ENCODE measurements around the gene PARPBP. TPM values are rescaled to one million over a fixed set of nuclear protein-coding genes. Genes with fewer than 3 reads are reported as not detected.

Gene PARPBP
- total and polyA plus RNA-seq, 2 donors (not counting 3 experiments of a cell fraction or from before 2014, with no cell fraction given), result 4.2 to 19.0 TPM

DNA sequence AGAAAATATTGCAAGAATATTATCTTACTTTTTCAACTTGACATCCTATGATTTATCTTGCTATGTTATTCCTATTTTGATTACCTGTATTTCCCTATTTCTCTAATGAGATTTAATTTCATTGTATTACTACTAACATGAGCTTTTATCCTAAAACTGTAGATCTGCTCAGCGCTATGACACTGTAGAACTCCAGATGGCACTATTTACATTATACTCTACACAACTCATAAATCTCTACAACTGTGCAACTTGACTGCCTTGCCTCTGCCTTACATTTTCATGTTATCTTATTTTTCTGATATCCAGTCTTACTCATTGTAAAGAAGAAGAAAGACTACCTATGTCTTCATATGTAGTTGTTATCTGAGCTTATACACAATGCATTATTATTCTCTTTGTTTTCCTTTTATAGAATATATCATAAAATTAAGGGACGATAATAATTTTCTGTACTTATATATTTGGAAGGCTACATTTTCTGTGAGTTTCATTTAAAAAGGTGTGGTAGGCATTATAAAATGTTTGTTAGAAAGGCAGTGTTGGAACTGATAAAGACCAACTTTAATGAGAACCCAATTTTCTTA, 24.2 kb upstream of the PARPBP start:
- POLR2A ChIA-PET, result no interaction called here

DNA sequence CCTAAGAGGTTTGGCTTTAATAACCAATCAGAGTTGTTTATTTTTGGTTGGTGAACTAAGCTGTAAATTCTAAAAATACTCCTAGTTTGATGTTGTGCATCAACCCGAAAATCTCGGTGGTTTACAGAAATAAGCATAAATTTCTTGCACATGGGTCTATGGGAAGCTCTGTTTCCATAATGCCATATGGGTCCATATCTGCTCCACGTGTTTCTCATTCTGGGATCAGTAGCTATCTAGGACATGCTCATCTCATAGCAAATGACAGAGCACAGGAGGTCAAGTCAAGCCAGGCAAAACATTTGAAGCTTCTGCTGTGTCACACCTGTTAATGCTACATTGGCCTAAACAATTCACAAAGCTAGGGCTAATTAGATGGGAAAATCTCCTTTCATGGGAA, 23.1 kb upstream of the PARPBP start:
- no peak overlapping the region for H3K4me2 ChIP-seq (ENCODE audit: insufficient read depth, low read length)
- H4K20me1 ChIP-seq (replicated peaks; ENCODE audit: control insufficient read depth, extremely low read depth, insufficient read depth, low read length), result no peaks in the 10 kb centered on the region
- H2AFZ ChIP-seq (ENCODE audit: low read depth, low read length), result no peak overlapping the region
- ChIA-PET CTCF (interaction anchor here (0.5 to 4.7 kb wide), 7 partner anchors 11 to 1451 kb away, joined by 4 to 100 read pairs (median 5); no protein-coding TSS in a partner anchor), POLR2A (no interaction called here)
- no peaks in the 10 kb centered on the region for H3K79me2 ChIP-seq (ENCODE audit: control insufficient read depth, insufficient read depth, low read length)
- H3K4me3 ChIP-seq (replicated peaks in 1 of 3; ENCODE audit: insufficient read depth in 1 of 3, low read depth in 1 of 3, low read length in 3 of 3), result no peak overlapping the region
- no peak for FAIRE-seq
- TF ChIP-seq FOS (IDR thresholded peaks at IDR 0.05; ENCODE audit: borderline replicate concordance, insufficient read depth, low read length) (no peak), POLR2AphosphoS5 (IDR thresholded peaks at IDR 0.05; ENCODE audit: insufficient read depth, low read depth, low read length) (no peak), JUN (IDR thresholded peaks at IDR 0.05; ENCODE audit: borderline replicate concordance, insufficient read depth, insufficient read length, low read depth) (no peak), POLR2A (IDR thresholded peaks at IDR 0.05; ENCODE audit: low read depth, low read length) (no peak)
- TF ChIP-seq, protein P1, sequence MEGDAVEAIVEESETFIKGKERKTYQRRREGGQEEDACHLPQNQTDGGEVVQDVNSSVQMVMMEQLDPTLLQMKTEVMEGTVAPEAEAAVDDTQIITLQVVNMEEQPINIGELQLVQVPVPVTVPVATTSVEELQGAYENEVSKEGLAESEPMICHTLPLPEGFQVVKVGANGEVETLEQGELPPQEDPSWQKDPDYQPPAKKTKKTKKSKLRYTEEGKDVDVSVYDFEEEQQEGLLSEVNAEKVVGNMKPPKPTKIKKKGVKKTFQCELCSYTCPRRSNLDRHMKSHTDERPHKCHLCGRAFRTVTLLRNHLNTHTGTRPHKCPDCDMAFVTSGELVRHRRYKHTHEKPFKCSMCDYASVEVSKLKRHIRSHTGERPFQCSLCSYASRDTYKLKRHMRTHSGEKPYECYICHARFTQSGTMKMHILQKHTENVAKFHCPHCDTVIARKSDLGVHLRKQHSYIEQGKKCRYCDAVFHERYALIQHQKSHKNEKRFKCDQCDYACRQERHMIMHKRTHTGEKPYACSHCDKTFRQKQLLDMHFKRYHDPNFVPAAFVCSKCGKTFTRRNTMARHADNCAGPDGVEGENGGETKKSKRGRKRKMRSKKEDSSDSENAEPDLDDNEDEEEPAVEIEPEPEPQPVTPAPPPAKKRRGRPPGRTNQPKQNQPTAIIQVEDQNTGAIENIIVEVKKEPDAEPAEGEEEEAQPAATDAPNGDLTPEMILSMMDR (IDR thresholded peaks at IDR 0.05; ENCODE audit: extremely low read depth in 1 of 2, insufficient read depth in 1 of 2, low read depth in 1 of 2, low read length in 2 of 2), result no peak
- TF ChIP-seq, protein P2, sequence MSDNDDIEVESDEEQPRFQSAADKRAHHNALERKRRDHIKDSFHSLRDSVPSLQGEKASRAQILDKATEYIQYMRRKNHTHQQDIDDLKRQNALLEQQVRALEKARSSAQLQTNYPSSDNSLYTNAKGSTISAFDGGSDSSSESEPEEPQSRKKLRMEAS (IDR thresholded peaks at IDR 0.05; ENCODE audit: insufficient read depth, insufficient read length), result no peak
- H3K27me3 ChIP-seq (ENCODE audit: control insufficient read depth in 2 of 2, insufficient read depth in 2 of 2, low read length in 2 of 2), result no peaks in the 10 kb centered on the region
- no peaks in the 10 kb centered on the region for H3K4me1 ChIP-seq (ENCODE audit: control insufficient read depth, extremely low read depth, insufficient read depth, low read length)
- no peak overlapping the region for H3K9ac ChIP-seq (replicated peaks; ENCODE audit: extremely low read depth, insufficient read depth, low read length)
- no peaks in the 10 kb centered on the region for H3K9me3 ChIP-seq (replicated peaks; ENCODE audit: control insufficient read depth, insufficient read depth, low read length)
- H3K9me1 ChIP-seq (replicated peaks; ENCODE audit: control insufficient read depth, extremely low read depth, insufficient read depth, low read length), result no peaks in the 10 kb centered on the region
- dilution Hi-C loops (cut with MboI; ENCODE audit: extremely low pct_ligation_motif_present, low sequenced_read_pairs) (no loop called here), intact Hi-C loops (cut with micrococcal nuclease) (no loop called here)
- BruUV-seq (replicated peaks), result no TSS peak
- peaks cover 2% of the 10 kb centered on the region in 2 experiments for H3K36me3 ChIP-seq (ENCODE audit: control insufficient read depth in 2 of 2, extremely low read depth in 1 of 2, insufficient read depth in 2 of 2, low read length in 2 of 2)
- H3K27ac ChIP-seq (ENCODE audit: insufficient read depth, low read depth, low read length), result no peak overlapping the region
- DNase-seq (ENCODE audit: low read depth, low spot score), result no peak

More for the DNA sequence above, 24.2 kb upstream of the PARPBP start:
- Histone ChIP-seq H4K20me1 (replicated peaks; ENCODE audit: control insufficient read depth, extremely low read depth, insufficient read depth, low read length) (no peaks in the 10 kb centered on the region), H3K79me2 (ENCODE audit: control insufficient read depth, insufficient read depth, low read length) (no peaks in the 10 kb centered on the region), H3K36me3 (ENCODE audit: control insufficient read depth in 2 of 2, extremely low read depth in 1 of 2, insufficient read depth in 2 of 2, low read length in 2 of 2) (peaks cover 2% of the 10 kb centered on the region in 2 experiments), H3K9me1 (replicated peaks; ENCODE audit: control insufficient read depth, extremely low read depth, insufficient read depth, low read length) (no peaks in the 10 kb centered on the region), H3K4me3 (replicated peaks in 1 of 3; ENCODE audit: insufficient read depth in 1 of 3, low read depth in 1 of 3, low read length in 3 of 3) (no peak overlapping the region), H3K4me1 (ENCODE audit: control insufficient read depth, extremely low read depth, insufficient read depth, low read length) (no peaks in the 10 kb centered on the region), H3K4me2 (ENCODE audit: insufficient read depth, low read length) (no peak overlapping the region), H3K9ac (replicated peaks; ENCODE audit: extremely low read depth, insufficient read depth, low read length) (no peak overlapping the region), H3K27ac (ENCODE audit: insufficient read depth, low read depth, low read length) (no peak overlapping the region), H3K27me3 (ENCODE audit: control insufficient read depth in 2 of 2, insufficient read depth in 2 of 2, low read length in 2 of 2) (no peaks in the 10 kb centered on the region), H3K9me3 (replicated peaks; ENCODE audit: control insufficient read depth, insufficient read depth, low read length) (no peaks in the 10 kb centered on the region), H2AFZ (ENCODE audit: low read depth, low read length) (no peak overlapping the region)
- intact Hi-C loops (cut with micrococcal nuclease), result loop anchor here (1.0 kb wide), 2 partner anchors 389 to 607 kb away; no protein-coding TSS in a partner anchor
- FAIRE-seq (peak; percentile 28), DNase-seq (ENCODE audit: low read depth, low spot score) (peak; percentile 50)
- dilution Hi-C loops (cut with MboI; ENCODE audit: extremely low pct_ligation_motif_present, low sequenced_read_pairs), result no loop called here
- no peak for TF ChIP-seq POLR2A (IDR thresholded peaks at IDR 0.05; ENCODE audit: low read depth, low read length)
- TF ChIP-seq, protein P1 (IDR thresholded peaks at IDR 0.05; ENCODE audit: extremely low read depth in 1 of 2, insufficient read depth in 1 of 2, low read depth in 1 of 2, low read length in 2 of 2), result peak; percentile 31 to 38
- CTCF ChIA-PET, result interaction anchor here (0.5 to 4.7 kb wide), 33 partner anchors 11 to 1721 kb away, joined by 3 to 100 read pairs (median 4); partner anchors contain the start of gene WASHC3
- no TSS peak for BruUV-seq (replicated peaks)

Measured in endothelial cell of umbilical vein (primary cell).